Uterus (tissue), 2 donors: Measurements from ENCODE around the gene C9orf78.

ENCODE experiments used
- CTCF ChIP-seq, 4 experiments: fragments of 200-600 bp in 2 of 4; fragments of 450-650 bp in 2 of 4; sonication (generic) in 2 of 4; IDR thresholded peaks; one replicate each; pipeline ENCODE4 v1.5.1; 2016 to 2019; ENCODE audit warnings: antibody characterized with exemption in 4 of 4, mild to moderate bottlenecking in 2 of 4, moderate library complexity in 1 of 4
- POLR2A ChIP-seq, 2 donors: fragments of 450-650 bp; IDR thresholded peaks; one replicate each; pipeline ENCODE4 v1.6.1; 2016; ENCODE audit warnings: antibody characterized with exemption in 2 of 2, mild to moderate bottlenecking in 1 of 2, moderate library complexity in 1 of 2

- TF ChIP-seq CTCF (IDR thresholded peaks at IDR 0.05) (no peak), POLR2A (IDR thresholded peaks at IDR 0.05) (no peak)
Measured at GRCh38 chr9:129876815-129877214, 41.7 kb upstream of the C9orf78 start.
